GM15510 (cell line): ENCODE measurements around the gene ECEL1.

Experiments
- POLR2A ChIP-seq: IDR thresholded peaks from 3 replicates; pipeline ENCODE4 v1.6.1; 2011; ENCODE audit warnings: borderline replicate concordance; ENCODE audit not compliant: insufficient read length; ENCODE audit errors: extremely low read depth

ECEL1 gene

GRCh38 chr2:232493701-232494474 is 6.3 kb upstream of the ECEL1 start:
- TF ChIP-seq POLR2A: no peak

- no peak for TF ChIP-seq POLR2A
Measured at GRCh38 chr2:232492963-232493700, 5.5 kb upstream of the ECEL1 start.

DNA sequence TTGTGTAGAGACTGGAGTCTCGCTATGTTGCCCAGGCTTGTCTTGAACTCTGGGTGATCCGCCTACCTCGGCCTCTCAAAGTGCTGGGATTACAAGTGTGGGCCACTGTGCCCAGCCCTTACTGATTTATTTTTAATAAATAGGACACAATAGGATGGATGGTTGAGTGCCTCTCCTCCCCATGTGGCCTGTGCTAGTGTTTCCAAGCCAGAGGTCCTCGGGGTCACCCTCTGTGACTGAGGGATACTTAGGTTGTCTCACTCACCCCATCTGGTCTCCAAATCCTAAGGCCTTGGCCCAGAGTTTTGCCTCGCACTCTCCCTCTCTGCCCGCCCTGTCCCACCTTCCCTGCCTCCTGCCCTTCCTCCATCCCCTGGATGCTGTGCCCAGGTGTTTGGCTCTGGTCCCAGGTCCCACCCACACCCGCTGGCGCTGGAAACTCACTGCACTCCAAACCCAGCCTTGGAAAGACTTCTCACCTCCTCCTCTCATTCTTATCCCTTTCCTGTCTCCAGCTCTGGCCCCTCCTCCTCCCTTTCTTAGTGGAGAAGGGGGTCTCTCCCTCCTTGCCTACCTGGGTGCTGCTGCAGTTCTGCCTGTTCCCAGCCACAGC is 4.7 kb upstream of the ECEL1 start:
- TF ChIP-seq POLR2A: no peak

- TF ChIP-seq POLR2A: no peak
Measured at GRCh38 chr2:232491139-232491780, 3.6 kb upstream of the ECEL1 start.

- no peak for TF ChIP-seq POLR2A
Measured at GRCh38 chr2:232490221-232491138, 2.8 kb upstream of the ECEL1 start.

GRCh38 chr2:232489516-232490220 is 2.0 kb upstream of the ECEL1 start:
- no peak for TF ChIP-seq POLR2A

- TF ChIP-seq POLR2A: no peak
Measured at GRCh38 chr2:232488721-232489300, 1.2 kb upstream of the ECEL1 start.

GRCh38 chr2:232488097-232488711 is 570 bp upstream of the ECEL1 start:
- TF ChIP-seq POLR2A: no peak

- TF ChIP-seq POLR2A: no peak
Measured at GRCh38 chr2:232486558-232487384, 863 bp downstream of the ECEL1 start.

GRCh38 chr2:232485757-232486557 is 1.7 kb downstream of the ECEL1 start:
- TF ChIP-seq POLR2A: no peak

DNA sequence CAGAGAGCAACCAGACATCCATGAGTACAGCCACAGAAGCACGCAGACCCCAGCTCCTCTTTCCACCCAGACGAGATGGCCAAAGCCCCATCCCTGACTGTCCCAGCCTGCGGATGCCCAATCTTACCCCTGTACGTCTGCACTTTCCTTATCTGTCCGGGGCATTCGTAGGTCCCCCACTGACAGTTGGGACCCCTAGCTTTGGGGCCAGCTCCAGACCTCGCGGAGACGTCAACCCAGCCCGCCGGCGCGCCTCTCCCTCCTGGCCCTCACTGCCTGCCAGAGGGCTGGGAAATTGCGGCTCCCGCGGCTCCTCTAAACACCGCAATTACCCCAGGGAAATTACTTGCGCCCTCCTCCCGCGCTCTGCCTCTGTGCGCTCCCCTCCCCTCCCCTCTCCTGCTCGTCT is 2.3 kb downstream of the ECEL1 start:
- no peak for TF ChIP-seq POLR2A
